ENCODE measurements around the gene NES.

- no peak for TF ChIP-seq REST (IDR thresholded peaks at IDR 0.05; ENCODE audit: insufficient replicate concordance, low read depth)
- no peak for TF ChIP-seq GABPA (IDR thresholded peaks at IDR 0.05; ENCODE audit: low read depth)
- TF ChIP-seq CTCF (IDR thresholded peaks at IDR 0.05; ENCODE audit: insufficient read depth, low read length): no peak
- TF ChIP-seq POLR2AphosphoS5 (IDR thresholded peaks at IDR 0.05; ENCODE audit: low read depth): no peak
- no peak for TF ChIP-seq SPI1 (IDR thresholded peaks at IDR 0.05; ENCODE audit: borderline replicate concordance, low read depth)
Observed at GRCh38 chr1:156697481-156697880, 20.3 kb upstream of the NES start.
